HG03571 (cell line): Measurements from ENCODE around the gene MROH2A.

Experiments
- ATAC-seq: cut with Tn5 transposase; IDR thresholded peaks from one replicate; pipeline ENCODE4 v1.9.1; 2021; ENCODE audit not compliant: unreplicated experiment

Gene MROH2A

GRCh38 chr2:233835230-233836186, 57.4 kb downstream of the MROH2A start:
- no peak for ATAC-seq

GRCh38 chr2:233836359-233836758, 58.2 kb downstream of the MROH2A start:
- ATAC-seq = no peak

GRCh38 chr2:233837694-233838229, 59.6 kb downstream of the MROH2A start:
- no peak for ATAC-seq

GRCh38 chr2:233838251-233838650, 60.1 kb downstream of the MROH2A start:
- ATAC-seq = no peak

- ATAC-seq = no peak
Measured at GRCh38 chr2:233838726-233839446, 60.8 kb downstream of the MROH2A start.

- ATAC-seq = no peak
Measured at GRCh38 chr2:233839447-233839820, 61.3 kb downstream of the MROH2A start.

GRCh38 chr2:233840520-233840919, 62.4 kb downstream of the MROH2A start:
- no peak for ATAC-seq

- no peak for ATAC-seq
Measured at GRCh38 chr2:233841183-233841582, 63.1 kb downstream of the MROH2A start.

GRCh38 chr2:233844064-233844807, 66.1 kb downstream of the MROH2A start:
- no peak for ATAC-seq

- ATAC-seq = no peak
Measured at GRCh38 chr2:233844836-233845235, 66.7 kb downstream of the MROH2A start.

GRCh38 chr2:233845301-233846060, 67.4 kb downstream of the MROH2A start:
- no peak for ATAC-seq

- ATAC-seq = no peak
Measured at GRCh38 chr2:233846387-233847247, 68.5 kb downstream of the MROH2A start.

- no peak for ATAC-seq
Measured at GRCh38 chr2:233847248-233847898, 69.2 kb downstream of the MROH2A start.

- no peak for ATAC-seq
Measured at GRCh38 chr2:233848276-233848675, 70.1 kb downstream of the MROH2A start.

- no peak for ATAC-seq
Measured at GRCh38 chr2:233849607-233850271, 71.6 kb downstream of the MROH2A start.

GRCh38 chr2:233850745-233851144, 72.6 kb downstream of the MROH2A start:
- ATAC-seq = no peak

GRCh38 chr2:233851169-233851568, 73.0 kb downstream of the MROH2A start:
- no peak for ATAC-seq

GRCh38 chr2:233852056-233852455, 73.9 kb downstream of the MROH2A start:
- ATAC-seq = no peak
